Activated T-cell treated with anti-CD3 and anti-CD28 coated beads, Interleukin-2, amount 50 U/mL, for 4 hours (primary cell): ENCODE measurements around the gene SLIT3. TPM values are rescaled to one million over a fixed set of nuclear protein-coding genes. Genes with fewer than 3 reads are reported as not detected.
A peak's percentile ranks its signal among the peaks of the same experiment; 100 is the strongest.

Experiments
- ATAC-seq, 2 donors: fragments of 200-7000 bp; cut with Tn5 transposase; one replicate each; pipeline ENCODE4 v1.10.0; 2021
- DNase-seq: peaks from one replicate; pipeline ENCODE4 v3.0.0-alpha.2; 2020
- H3K27me3 Mint-ChIP-seq: one replicate; pipeline ENCODE4 v1.8.0; 2021; ENCODE audit warnings: low read depth, mixed read lengths
- H3K36me3 Mint-ChIP-seq: one replicate; pipeline ENCODE4 v1.8.0; 2022; ENCODE audit warnings: mixed read lengths; ENCODE audit not compliant: insufficient read depth
- H3K4me1 Mint-ChIP-seq: one replicate; pipeline ENCODE4 v1.8.0; 2021; ENCODE audit warnings: low read depth, mixed read lengths
- H3K4me3 Mint-ChIP-seq: one replicate; pipeline ENCODE4 v1.8.0; 2021; ENCODE audit warnings: mild to moderate bottlenecking, moderate library complexity, mixed read lengths
- H3K9me3 Mint-ChIP-seq: one replicate; pipeline ENCODE4 v1.8.0; 2021; ENCODE audit warnings: mixed read lengths
- total RNA-seq, 3 donors: library from RNA; stranded (reverse); gene quantifications; one replicate each; pipeline ENCODE4 v1.2.1, GENCODE V29; 2021

Gene SLIT3
- total RNA-seq, 3 donors from 2014 or later, result 0.03 to 0.16 (median 0.03) TPM

GRCh38 chr5:168724227-168724626 lies 576.7 kb downstream of the SLIT3 start:
- peaks cover 19% of the 10 kb centered on the region for H3K27me3 Mint-ChIP-seq
- no peak overlapping the region for H3K4me3 Mint-ChIP-seq
- H3K36me3 Mint-ChIP-seq, result peaks cover 2% of the 10 kb centered on the region
- DNase-seq (no peak), ATAC-seq (no peak)
- no peaks in the 10 kb centered on the region for H3K4me1 Mint-ChIP-seq
- peaks cover 17% of the 10 kb centered on the region for H3K9me3 Mint-ChIP-seq

GRCh38 chr5:168723037-168723436 lies 577.9 kb downstream of the SLIT3 start:
- DNase-seq (no peak), ATAC-seq (no peak)
- H3K36me3 Mint-ChIP-seq, result no peaks in the 10 kb centered on the region
- no peaks in the 10 kb centered on the region for H3K4me1 Mint-ChIP-seq
- H3K9me3 Mint-ChIP-seq, result peaks cover 9% of the 10 kb centered on the region
- peaks cover 25% of the 10 kb centered on the region for H3K27me3 Mint-ChIP-seq
- H3K4me3 Mint-ChIP-seq, result no peak overlapping the region

- Mint-ChIP-seq H3K36me3 (no peaks in the 10 kb centered on the region), H3K4me1 (no peaks in the 10 kb centered on the region), H3K27me3 (peaks cover 25% of the 10 kb centered on the region), H3K4me3 (no peak overlapping the region), H3K9me3 (peaks cover 3% of the 10 kb centered on the region)
- ATAC-seq (no peak), DNase-seq (no peak)
Observed at GRCh38 chr5:168721966-168722365, 579.0 kb downstream of the SLIT3 start.

GRCh38 chr5:168721002-168721753 lies 579.8 kb downstream of the SLIT3 start:
- Mint-ChIP-seq H3K4me3 (no peak overlapping the region), H3K9me3 (peaks cover 3% of the 10 kb centered on the region), H3K36me3 (no peaks in the 10 kb centered on the region), H3K27me3 (peaks cover 25% of the 10 kb centered on the region), H3K4me1 (no peaks in the 10 kb centered on the region)
- DNase-seq (no peak), ATAC-seq (no peak)

- Mint-ChIP-seq H3K36me3 (no peaks in the 10 kb centered on the region), H3K4me1 (no peaks in the 10 kb centered on the region), H3K9me3 (no peaks in the 10 kb centered on the region), H3K27me3 (peaks cover 25% of the 10 kb centered on the region), H3K4me3 (no peak overlapping the region)
- DNase-seq (no peak), ATAC-seq (no peak)
Observed at GRCh38 chr5:168720575-168720974, 580.4 kb downstream of the SLIT3 start.

- Mint-ChIP-seq H3K4me1 (no peaks in the 10 kb centered on the region), H3K9me3 (no peaks in the 10 kb centered on the region), H3K27me3 (peaks cover 7% of the 10 kb centered on the region), H3K4me3 (no peak overlapping the region), H3K36me3 (no peaks in the 10 kb centered on the region)
- no peak for ATAC-seq
- DNase-seq, result no peak
Observed at GRCh38 chr5:168714046-168714445, 586.9 kb downstream of the SLIT3 start.

- Mint-ChIP-seq H3K4me3 (no peak overlapping the region), H3K9me3 (no peaks in the 10 kb centered on the region), H3K4me1 (no peaks in the 10 kb centered on the region), H3K27me3 (peaks cover under 1% of the 10 kb centered on the region), H3K36me3 (no peaks in the 10 kb centered on the region)
- DNase-seq (no peak), ATAC-seq (no peak)
Observed at GRCh38 chr5:168713051-168713450, 587.9 kb downstream of the SLIT3 start.

- Mint-ChIP-seq H3K27me3 (no peaks in the 10 kb centered on the region), H3K9me3 (no peaks in the 10 kb centered on the region), H3K36me3 (no peaks in the 10 kb centered on the region), H3K4me1 (no peaks in the 10 kb centered on the region), H3K4me3 (no peak overlapping the region)
- ATAC-seq (no peak), DNase-seq (no peak)
Observed at GRCh38 chr5:168712280-168712924, 588.5 kb downstream of the SLIT3 start.

GRCh38 chr5:168710706-168711105 lies 590.2 kb downstream of the SLIT3 start:
- H3K4me3 Mint-ChIP-seq, result no peak overlapping the region
- DNase-seq (no peak), ATAC-seq (peak in 1 of 2 donors; percentile 35)
- H3K9me3 Mint-ChIP-seq, result no peaks in the 10 kb centered on the region
- H3K36me3 Mint-ChIP-seq, result no peaks in the 10 kb centered on the region
- no peaks in the 10 kb centered on the region for H3K27me3 Mint-ChIP-seq
- no peaks in the 10 kb centered on the region for H3K4me1 Mint-ChIP-seq

- Mint-ChIP-seq H3K9me3 (no peaks in the 10 kb centered on the region), H3K36me3 (no peaks in the 10 kb centered on the region), H3K4me1 (no peaks in the 10 kb centered on the region), H3K4me3 (no peak overlapping the region), H3K27me3 (no peaks in the 10 kb centered on the region)
- DNase-seq (no peak), ATAC-seq (no peak)
Observed at GRCh38 chr5:168707716-168708695, 592.9 kb downstream of the SLIT3 start.

- H3K36me3 Mint-ChIP-seq, result no peaks in the 10 kb centered on the region
- no peaks in the 10 kb centered on the region for H3K27me3 Mint-ChIP-seq
- H3K4me3 Mint-ChIP-seq, result no peak overlapping the region
- ATAC-seq (peak in 1 of 2 donors; percentile 28), DNase-seq (no peak)
- no peaks in the 10 kb centered on the region for H3K4me1 Mint-ChIP-seq
- H3K9me3 Mint-ChIP-seq, result no peaks in the 10 kb centered on the region
Observed at GRCh38 chr5:168706655-168707069, 594.3 kb downstream of the SLIT3 start.

- Mint-ChIP-seq H3K27me3 (peaks cover 1% of the 10 kb centered on the region), H3K36me3 (no peaks in the 10 kb centered on the region), H3K9me3 (no peaks in the 10 kb centered on the region), H3K4me1 (no peaks in the 10 kb centered on the region), H3K4me3 (no peak overlapping the region)
- no peak for ATAC-seq
- DNase-seq, result no peak
Observed at GRCh38 chr5:168705321-168705720, 595.6 kb downstream of the SLIT3 start.

- Mint-ChIP-seq H3K27me3 (peaks cover 1% of the 10 kb centered on the region), H3K4me1 (no peaks in the 10 kb centered on the region), H3K4me3 (no peak overlapping the region), H3K36me3 (no peaks in the 10 kb centered on the region), H3K9me3 (no peaks in the 10 kb centered on the region)
- DNase-seq, result no peak
- no peak for ATAC-seq
Observed at GRCh38 chr5:168702511-168702910, 598.4 kb downstream of the SLIT3 start.

- ATAC-seq, result no peak
- Mint-ChIP-seq H3K27me3 (peaks cover 1% of the 10 kb centered on the region), H3K9me3 (no peaks in the 10 kb centered on the region), H3K36me3 (no peaks in the 10 kb centered on the region), H3K4me1 (no peaks in the 10 kb centered on the region), H3K4me3 (no peak overlapping the region)
- no peak for DNase-seq
Observed at GRCh38 chr5:168701641-168702040, 599.3 kb downstream of the SLIT3 start.
